HG02610 (cell line): ENCODE measurements around the gene NRM.
"Not testable (repeated sequence)": the region's sequence is repeated elsewhere in the genome, so short reads cannot be mapped to it uniquely, and the experiment has no call there.

Source experiments
- ATAC-seq: cut with Tn5 transposase; IDR thresholded peaks from one replicate; pipeline ENCODE4 v1.9.1; 2021; ENCODE audit warnings: mild to moderate bottlenecking, moderate library complexity; ENCODE audit not compliant: unreplicated experiment

NRM gene

DNA sequence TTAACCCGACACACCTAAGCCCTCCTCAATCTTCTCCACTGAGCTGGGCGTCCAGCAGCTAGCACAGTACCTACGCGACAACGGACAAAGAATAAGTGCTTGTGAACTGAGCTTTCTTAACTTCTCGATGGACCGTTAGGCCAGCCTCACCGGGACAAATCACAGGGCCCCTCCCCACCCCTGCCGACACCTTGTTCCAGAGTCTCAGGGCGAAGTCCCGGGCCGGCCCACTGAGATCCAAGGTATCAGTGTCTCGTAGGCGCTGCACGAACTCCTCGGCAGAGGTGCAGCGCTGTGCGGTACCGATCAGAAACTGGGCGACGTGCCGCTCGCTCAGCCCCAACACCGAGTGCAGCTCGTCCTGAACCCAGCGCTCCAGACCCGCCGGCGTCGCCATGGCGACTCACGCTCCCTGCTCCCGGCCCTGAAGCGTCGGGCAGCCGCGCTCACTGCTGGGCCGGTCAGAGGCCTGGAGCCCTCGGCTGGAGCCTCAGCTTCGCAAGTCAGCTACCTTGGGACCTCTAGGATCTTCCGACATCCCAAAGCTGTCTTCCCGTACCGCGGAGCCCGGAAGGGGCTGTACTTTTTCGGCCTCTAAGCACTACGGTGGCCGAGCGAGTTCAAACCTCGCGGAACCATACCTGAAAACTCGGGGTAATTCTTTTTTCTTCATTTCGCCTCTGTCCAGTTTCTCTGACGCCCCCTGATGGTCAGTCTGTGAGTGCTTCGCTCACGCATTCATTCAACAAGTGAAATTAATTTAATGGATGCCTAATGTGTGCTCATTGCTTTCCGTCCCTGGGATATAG is 18.1 kb downstream of the NRM start, which contains the start of gene DHX16:
Gene DHX16 (minus strand): TSS at position 562 of the 809 bp plus-strand sequence. CDS start 165 bp downstream, at position 397.
- peak; percentile 66 for ATAC-seq

DNA sequence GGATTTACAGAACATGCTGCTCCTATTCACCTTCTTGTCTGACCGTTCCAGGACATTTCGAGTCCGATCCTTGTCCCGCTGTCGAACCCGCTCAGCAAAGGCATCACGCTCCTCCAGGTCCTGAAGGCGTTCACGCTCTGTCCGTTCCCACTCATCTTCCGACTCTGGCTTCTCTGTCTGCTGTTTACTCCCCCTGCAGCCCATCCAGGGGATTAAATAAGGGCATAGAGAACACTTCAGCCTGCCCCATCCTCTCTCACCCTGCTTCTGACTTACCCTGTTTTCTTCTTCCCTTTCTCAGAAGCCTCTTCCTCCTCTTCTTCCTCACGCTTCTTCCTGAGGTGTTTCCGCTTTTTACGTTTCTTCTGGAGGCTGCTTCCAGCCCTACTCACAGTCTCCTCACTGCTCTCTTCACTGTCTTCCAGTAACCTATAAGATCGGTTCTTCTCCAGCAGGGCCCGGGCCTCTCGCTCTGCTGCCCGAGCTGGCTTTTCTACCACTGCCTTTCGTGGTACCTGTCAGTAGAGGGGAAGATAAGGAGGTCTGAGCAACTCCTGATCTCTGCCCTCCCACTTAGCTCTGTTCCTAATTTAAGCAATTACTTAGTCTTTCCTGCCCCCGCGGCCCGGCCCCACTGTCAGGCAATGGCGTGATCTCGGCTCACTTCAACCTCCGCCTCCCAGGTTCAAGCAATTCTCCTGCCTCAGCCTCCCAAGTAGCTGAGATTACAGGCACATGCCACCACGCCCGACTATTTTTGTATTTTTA is 19.8 kb downstream of the NRM start:
- no peak for ATAC-seq

DNA sequence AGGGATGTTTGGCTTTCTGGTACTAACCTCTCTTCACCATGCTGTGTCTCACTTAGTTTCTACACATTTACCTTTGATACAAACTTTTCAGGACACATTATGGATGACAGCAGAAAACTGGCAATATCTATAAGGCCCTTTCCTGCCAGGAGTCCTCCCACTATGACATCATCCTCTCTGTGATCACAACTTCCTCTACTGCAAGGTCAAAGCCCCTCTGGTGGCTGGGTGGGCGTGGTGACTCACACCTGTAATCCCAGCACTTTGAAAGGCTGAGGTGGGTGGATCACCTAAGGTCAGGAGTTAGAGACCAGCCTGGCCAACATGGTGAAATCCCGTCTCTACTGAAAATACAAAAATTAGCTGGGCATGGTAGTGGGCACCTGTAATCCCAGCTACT is 24.5 kb downstream of the NRM start:
- ATAC-seq: not testable (repeated sequence)

DNA sequence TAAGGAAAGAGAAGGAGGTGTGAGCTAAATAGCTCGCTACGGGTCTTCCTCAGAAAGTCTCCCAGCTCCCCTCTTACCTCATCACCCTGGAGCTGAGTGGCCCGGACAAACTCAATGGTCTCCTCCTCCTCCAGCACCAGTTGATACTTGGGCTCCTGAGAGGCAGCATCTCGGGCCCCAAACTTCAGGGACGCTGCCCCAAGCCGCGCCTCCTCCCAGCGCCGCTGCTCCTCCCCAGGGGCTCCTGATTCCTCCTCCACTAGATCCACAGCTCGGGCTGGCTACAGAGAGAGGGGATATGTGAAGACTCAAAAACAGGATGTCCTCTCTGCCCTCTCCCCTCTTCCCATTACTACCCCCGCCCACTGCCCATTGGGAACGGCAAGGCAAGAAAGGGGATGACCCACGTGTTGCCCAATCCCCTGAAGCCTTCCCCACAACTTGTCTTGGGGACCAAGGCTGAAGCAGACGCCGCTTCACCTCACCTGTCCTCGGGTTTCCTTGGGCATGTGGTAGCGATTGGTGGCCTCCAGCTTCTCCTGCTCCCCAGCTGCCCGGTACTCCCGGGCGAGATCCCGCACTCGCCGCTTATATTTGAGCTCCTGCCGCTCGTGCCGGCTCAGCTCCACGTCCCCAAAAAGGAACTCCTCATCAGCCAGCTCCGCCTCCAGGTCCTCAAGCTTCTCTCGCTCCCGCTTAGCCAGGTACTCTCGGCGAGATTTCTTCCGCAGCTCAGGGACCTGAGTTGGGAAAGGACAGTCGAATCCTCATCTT is 25.6 kb downstream of the NRM start:
- ATAC-seq: no peak

DNA sequence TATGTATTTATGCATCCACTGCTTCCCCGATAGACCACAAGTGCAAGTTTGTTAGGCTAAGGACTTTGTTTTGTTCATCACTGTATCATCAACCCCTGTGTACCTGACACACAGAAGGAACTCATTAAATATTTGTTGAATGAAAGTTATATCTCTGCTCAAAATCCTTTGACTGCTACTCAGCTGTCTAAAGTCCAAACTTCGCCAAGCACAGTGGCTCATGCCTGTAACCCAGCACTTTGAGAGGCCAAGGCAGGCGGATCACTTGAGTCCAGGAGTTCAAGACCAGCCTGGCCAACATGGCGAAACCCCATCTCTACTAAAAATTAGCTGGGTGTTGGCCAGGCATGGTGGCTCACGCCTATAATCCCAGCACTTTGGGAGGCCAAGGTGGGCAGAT is 32.9 kb downstream of the NRM start:
- ATAC-seq: not testable (repeated sequence)

DNA sequence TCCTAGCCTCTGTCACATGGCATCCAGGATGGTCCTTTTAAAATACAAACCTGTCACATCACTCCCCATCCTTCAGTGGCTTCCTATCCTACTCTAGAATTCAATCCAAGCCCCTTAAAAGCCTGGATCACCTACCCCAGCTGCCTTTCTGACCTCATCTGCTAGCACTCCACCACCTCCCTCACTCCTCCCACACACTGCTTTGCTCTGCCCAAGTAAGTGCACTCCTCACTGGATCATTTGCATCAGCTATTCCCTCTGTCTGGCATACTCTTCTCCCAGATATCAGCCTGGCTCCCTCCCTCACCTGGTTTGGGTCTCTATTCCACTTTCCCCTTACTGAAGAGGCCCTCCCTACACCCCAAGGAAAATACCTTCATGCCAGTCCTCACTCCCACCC is 33.3 kb downstream of the NRM start:
- ATAC-seq: no peak

DNA sequence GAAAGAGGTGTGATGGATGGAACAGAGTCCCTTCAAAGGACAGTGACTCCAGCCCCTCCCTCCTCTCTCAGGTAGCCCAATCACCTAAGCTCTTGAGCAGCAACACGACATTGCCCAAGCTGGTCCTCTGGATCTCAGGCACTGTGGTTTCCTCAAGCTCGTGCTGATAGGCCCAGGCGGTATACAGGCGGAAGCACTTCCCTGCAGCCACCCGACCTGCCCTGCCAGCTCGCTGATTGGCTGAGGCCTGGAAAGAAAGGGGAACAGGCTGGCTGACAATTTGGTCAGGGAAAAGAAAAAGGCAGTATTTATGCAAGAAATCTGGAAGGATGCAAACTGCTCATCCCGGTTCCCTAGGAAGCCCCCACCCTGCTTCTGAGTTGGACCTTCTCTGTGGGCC is 34.3 kb downstream of the NRM start:
- no peak for ATAC-seq

DNA sequence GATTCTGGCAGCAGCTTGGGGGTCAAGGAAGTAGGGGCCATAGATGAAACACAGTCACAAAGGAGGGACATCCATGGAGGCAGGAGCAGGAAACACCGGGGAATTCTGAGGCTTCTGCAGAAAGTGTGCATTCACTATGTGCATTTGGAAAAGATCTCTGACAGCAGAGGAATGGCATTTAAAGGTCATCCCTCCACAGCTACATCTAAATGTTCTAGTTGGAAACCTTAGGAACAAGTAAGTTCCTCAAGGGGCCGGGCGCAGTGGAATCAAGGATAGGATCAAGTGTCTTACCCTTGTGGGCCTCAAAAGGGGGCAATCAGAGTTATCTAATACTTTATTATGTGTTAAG is 35.1 kb downstream of the NRM start:
- no peak for ATAC-seq

DNA sequence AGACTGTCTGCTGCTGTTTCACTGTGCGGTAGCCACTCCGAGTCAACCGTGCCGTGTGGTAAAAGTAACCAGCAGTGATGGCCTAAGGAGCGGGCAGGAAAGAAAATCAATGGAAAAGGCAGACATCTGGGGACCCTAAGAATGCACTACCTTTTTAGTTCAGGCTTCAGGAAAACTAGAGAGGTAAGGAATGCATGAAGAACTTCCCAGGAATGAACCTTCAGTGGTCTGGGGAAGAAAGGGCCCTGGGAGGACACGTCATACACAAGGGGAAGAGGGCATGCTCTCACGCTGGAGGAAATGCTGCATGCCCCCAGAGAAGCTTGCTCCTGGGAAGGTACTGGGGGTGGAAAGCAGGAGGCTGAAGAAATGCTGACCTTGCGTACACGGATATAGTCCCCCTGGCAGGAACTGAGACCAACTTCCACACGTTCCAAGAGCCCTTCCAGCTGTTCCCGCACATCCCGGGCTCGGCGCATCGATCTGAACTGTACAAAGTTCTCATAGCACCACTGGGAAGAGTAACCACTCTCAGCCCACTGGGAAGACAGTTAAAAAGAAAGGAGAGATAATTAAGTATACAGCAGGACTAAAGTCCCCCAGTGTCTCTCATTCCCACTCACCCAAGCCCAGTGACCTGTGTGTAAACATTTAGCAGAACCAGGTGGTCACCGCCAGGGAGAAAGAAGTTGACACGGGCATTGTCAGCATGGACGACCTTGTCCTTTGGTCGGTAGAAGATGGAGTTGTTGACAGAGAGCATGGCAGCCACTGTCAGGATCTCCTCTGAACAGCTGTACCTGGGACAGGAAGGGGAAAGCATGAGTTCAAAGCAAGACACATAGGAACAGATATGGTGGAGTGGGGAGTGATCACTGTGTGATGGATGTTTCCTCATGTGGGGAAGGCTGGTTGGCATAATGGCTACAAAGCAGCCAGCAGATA is 35.7 kb downstream of the NRM start:
- ATAC-seq: no peak

DNA sequence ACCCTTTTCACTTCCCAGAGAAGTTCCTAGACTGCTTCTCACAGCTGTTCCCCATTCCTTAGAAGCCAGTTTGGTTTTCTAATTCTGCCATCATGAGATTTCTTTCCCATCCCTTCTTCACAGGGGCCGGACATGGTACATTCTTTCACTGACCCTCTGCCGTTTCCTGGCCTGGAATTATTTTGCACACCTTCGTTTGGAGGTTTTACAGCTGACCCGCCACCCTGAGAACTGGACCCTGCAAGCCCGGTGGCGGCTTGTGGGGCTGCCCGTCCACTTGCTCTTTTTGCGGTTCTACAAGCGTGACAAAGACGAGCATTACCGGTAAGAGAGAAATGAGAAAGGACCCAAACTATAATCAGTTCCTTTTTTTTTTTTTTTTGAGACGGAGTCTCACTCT is 39.6 kb downstream of the NRM start:
- no peak for ATAC-seq

DNA sequence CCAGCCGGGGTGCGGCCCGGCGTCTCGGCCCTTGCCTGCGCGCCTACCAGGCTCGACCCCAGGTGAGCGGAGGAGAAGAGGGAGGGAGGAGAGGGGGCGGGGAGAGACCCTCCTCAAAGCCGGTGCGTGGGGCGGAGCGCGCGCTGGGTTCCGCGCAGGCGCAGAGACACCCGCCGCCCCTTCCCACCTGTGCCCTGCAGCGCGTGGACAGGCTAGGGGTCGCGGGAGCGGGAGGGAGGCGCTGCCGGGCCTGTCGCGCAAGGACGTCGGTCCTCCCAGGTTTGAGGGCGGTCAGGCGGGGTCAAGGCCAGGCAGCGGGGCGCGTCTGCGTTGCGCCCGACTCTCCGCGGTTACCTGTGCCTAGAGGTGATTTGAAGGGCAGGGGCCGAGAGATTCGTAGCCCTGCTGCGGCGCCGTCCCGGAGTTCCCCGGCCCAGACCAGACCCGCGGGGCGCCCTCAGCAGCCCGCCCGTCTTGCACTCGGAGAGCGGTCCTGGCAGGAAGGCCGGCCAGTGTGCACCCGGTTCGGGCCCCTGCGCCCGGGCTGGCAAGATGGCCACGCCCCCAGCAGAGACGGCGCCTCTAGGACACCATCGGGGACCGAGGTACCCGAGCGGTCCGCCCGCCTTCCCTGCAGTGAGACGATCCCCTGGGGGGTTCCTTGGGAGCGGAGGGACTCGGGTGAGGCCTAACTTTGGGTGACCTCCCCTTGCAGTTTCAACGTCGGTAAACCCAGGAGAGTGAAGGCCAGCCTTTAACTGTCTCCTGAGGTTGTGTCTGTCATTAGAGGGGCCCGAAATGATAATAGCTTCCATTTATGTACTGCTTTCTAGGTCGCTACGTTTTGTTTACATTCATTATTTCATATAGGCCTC is 43.3 kb downstream of the NRM start:
- peak; percentile 54 for ATAC-seq

DNA sequence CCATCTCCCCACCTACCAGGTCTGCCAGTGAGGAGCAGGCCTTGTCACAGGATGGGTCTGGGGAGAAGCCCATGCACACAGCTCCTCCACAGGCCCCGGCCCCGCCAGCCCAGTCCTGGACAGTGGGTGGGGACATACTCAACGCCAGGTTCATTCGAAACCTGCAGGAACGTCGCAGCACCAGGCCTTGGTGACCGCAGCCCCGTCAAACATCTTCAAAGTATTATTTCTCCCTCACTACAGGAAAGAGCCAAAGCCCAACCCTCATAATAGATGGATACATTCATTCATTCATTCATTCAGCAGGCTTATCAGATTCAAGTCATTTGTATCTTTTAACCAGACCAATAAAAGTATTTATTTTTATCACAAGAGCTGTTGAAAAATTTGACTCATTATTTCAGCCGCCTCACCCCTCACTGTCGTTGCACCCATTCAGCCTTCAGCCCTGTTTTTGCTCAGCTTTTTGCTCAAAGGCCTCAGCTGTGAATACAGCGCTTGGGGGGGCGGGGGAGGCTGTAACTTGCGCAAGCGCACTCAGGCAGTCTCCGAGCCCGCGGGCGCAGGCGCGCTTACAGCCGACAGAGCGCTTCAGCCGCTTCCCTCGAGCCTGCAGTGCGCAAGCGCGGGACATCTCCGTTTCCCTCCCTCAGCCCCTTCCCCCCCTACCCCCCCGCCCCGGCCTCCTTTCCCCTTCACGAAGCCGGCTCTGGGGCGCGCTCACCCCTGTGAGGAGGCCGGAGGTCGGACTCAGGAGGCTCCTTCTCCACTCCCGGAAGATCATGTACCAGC is 44.1 kb downstream of the NRM start, which contains the start of gene C6orf136:
Gene C6orf136 (plus strand): TSS at position 684 of the 792 bp plus-strand sequence. CDS start 99 bp downstream, at position 783.
- ATAC-seq: peak; percentile 61

DNA sequence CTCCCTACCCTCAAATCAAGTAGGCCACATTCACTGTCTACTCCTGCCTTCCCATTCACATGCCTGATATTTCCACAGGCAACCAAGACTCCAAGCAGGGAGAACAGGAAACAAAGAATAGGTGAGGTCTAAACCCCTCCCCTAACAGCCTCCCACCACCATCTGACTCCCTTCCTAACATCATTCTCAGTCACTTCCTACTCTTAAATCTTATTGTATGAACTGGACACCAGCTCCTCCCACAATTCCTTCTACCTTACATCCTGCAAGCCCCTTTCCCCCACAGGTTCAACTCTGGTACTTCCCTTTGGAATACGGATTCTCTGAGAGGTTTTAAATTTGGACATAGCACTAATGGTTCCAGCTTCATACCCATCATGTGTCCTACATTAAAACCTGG is 44.8 kb downstream of the NRM start:
- ATAC-seq: no peak

DNA sequence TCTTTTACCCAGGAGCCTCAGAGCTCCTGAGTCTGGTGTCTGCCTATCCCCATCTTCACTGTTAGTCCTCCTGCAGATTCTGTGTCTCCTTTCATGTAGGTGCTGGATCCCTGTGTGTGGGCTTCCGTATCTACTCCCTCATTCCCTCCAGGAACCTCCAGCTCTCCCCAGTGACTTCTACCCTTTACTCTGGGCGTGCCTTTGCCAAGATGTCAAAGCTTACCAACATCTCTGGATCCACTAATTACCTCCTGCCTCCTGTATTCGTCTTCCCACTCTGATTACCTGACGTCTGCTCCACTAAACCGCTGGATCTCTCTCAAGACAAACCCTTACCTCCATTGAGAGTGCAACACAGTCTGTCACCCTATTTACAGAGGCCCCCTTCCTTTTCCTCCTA is 46.0 kb downstream of the NRM start:
- ATAC-seq: no peak

DNA sequence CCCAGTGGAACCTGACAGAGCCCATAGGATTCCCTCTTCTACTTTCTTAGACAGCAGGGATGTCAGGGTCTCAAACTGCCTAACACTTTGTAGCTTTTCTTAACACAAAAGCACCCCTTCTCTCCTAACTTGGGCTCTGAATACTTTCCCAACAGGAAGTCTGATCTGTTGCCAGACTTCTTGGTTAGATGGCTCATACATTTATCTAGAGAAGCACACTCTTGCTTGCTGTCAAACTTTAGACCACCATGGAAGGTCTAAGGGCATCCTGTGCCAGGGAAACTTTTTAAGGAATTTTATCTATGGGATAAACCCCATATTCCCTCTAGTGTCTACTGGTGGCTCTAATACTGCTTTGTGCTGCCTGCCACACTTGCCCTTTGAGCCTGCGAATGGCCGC is 47.1 kb downstream of the NRM start:
- ATAC-seq: no peak

DNA sequence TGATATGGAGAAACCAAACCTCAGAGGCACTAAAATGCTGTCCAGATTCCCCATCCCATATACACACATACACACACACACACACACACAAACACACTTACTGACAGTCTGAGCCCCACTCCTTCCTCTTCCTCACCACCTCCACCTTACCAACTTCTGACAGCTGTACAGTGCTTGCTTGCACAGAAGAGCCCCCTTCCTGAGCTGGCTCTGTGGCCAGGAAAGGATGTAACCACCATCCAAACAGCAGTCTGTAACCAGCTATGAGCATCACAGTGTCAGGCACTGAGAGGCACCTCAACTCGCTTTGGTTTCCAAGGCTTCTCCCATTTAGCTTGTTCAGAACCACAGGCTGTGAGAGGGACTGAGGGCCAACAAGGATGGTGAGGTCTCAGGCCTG is 49.7 kb downstream of the NRM start:
- ATAC-seq: no peak

DNA sequence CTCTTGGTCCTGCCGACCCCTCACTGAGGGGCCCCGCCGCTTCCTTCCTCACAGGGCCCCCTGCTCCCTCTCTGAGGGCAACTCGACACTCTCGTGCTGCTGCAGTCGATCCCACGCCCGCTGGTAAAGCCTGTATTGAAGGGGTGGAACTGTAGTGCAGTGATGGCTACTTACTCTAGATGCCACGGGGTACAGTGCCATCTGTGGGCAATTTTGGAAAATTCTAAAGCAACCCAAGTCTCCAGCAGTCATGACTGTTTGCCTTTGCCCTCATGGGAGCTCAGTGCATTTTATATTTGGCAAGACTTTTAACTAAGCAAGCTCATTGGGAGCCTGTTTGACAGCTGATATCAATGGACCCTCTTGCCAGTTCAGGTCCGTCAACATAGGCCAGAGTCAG is 50.3 kb downstream of the NRM start:
- no peak for ATAC-seq
